BE2C (cell line): ENCODE measurements around the gene MTHFS.
"Not testable (repeated sequence)": the region's sequence is repeated elsewhere in the genome, so short reads cannot be mapped to it uniquely, and the experiment has no call there.

Source experiments
- DNase-seq: peaks from one replicate; pipeline ENCODE4 v3.0.0-alpha.2; 2020
- H3K27me3 ChIP-seq: fragments of 250-450 bp; sonication (Bioruptor Pico); 2 replicates; pipeline ENCODE4 v1.5.1; 2020; ENCODE audit warnings: mild to moderate bottlenecking
- H3K36me3 ChIP-seq: fragments of 250-450 bp; sonication (Bioruptor Pico); 2 replicates; pipeline ENCODE4 v1.5.1; 2020; ENCODE audit warnings: mild to moderate bottlenecking
- H3K4me1 ChIP-seq: fragments of 250-450 bp; sonication (Bioruptor Pico); 2 replicates; pipeline ENCODE4 v1.5.1; 2020
- H3K4me3 ChIP-seq: 2 replicates; pipeline ENCODE4 v1.5.1; 2011; ENCODE audit warnings: low read depth, low read length
- H3K9me3 ChIP-seq: fragments of 250-450 bp; sonication (Bioruptor Pico); 2 replicates; pipeline ENCODE4 v1.5.1; 2020
- TF ChIP-seq, protein P1 (sequence below): IDR thresholded peaks from 2 replicates; pipeline ENCODE4 v1.5.1; 2012; ENCODE audit warnings: mild to moderate bottlenecking, low read depth, low read length

The MTHFS gene

DNA sequence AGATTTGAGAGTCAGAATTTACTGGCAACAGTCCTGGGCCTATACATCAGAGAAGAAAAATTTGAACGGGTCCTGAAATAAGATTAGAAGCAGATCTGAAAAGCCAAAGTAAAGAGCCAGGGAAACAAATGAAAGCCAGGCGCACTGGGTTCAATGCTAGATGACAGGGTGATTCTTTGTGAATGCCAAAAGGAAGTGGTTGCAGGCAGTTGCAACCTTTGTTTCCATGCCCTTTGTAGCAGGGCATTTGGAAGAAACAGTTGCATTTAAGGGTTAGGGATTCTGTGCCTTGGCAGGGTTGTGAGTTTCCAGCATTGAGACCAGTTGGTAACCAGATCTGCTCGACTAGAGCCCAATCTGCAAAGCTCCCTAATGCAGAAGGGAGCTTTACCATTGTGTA is 36.4 kb upstream of the MTHFS start:
- Histone ChIP-seq H3K9me3 (no peaks in the 10 kb centered on the region), H3K4me3 (no peak overlapping the region), H3K27me3 (no peaks in the 10 kb centered on the region), H3K36me3 (no peaks in the 10 kb centered on the region), H3K4me1 (no peaks in the 10 kb centered on the region)
- TF ChIP-seq, protein P1, sequence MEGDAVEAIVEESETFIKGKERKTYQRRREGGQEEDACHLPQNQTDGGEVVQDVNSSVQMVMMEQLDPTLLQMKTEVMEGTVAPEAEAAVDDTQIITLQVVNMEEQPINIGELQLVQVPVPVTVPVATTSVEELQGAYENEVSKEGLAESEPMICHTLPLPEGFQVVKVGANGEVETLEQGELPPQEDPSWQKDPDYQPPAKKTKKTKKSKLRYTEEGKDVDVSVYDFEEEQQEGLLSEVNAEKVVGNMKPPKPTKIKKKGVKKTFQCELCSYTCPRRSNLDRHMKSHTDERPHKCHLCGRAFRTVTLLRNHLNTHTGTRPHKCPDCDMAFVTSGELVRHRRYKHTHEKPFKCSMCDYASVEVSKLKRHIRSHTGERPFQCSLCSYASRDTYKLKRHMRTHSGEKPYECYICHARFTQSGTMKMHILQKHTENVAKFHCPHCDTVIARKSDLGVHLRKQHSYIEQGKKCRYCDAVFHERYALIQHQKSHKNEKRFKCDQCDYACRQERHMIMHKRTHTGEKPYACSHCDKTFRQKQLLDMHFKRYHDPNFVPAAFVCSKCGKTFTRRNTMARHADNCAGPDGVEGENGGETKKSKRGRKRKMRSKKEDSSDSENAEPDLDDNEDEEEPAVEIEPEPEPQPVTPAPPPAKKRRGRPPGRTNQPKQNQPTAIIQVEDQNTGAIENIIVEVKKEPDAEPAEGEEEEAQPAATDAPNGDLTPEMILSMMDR: no peak
- no peak for DNase-seq

- TF ChIP-seq, protein P1: no peak
- no peak overlapping the region for H3K4me3 ChIP-seq
- no peak for DNase-seq
- H3K4me1 ChIP-seq: no peaks in the 10 kb centered on the region
- no peaks in the 10 kb centered on the region for H3K36me3 ChIP-seq
- H3K9me3 ChIP-seq: no peaks in the 10 kb centered on the region
- H3K27me3 ChIP-seq: no peaks in the 10 kb centered on the region
Measured at GRCh38 chr15:79932447-79932846, 35.6 kb upstream of the MTHFS start.

DNA sequence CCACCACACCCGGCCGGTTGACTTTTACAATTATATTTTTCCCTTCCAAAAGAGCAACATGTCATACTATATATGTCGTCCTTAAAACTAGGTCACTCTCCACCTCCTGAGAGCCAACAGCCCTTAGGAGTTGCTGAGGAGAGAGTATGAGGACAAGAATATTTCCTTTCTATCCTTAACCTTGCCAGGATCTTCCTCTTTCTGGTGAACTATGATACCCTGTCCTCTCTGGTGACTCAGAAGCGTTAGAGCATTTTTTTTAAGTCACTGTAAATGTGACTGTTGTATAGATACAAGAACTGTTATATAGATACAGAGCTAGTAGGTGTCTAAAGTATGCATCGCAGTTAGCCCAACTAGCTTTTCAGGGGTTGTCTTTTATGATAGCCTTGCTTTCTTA is 33.7 kb upstream of the MTHFS start:
- TF ChIP-seq, protein P1: no peak
- no peaks in the 10 kb centered on the region for H3K4me1 ChIP-seq
- no peak for DNase-seq

DNA sequence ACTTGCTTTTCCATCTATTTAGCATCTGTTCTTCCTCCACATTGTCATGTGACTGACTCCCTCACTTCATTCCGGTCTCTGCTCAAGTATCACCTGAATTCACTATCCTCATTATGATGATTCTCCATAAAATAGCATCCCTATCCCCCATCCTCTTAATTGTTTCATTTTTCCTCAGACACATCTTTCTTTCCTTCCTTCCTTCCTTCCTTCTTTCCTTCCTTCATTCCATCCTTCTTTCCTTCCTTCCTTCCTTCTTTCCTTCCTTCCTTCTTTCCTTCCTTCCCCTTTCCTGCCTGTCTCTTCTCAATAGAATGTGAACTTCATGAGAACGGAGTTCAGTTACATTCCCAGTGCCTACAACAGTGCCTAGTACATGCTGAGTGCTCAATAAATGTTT is 32.6 kb upstream of the MTHFS start:
- TF ChIP-seq, protein P1: no peak

More for the DNA sequence above, 33.7 kb upstream of the MTHFS start:
- no peaks in the 10 kb centered on the region for H3K27me3 ChIP-seq
- no peak overlapping the region for H3K4me3 ChIP-seq
- no peaks in the 10 kb centered on the region for H3K36me3 ChIP-seq
- H3K9me3 ChIP-seq: no peaks in the 10 kb centered on the region

DNA sequence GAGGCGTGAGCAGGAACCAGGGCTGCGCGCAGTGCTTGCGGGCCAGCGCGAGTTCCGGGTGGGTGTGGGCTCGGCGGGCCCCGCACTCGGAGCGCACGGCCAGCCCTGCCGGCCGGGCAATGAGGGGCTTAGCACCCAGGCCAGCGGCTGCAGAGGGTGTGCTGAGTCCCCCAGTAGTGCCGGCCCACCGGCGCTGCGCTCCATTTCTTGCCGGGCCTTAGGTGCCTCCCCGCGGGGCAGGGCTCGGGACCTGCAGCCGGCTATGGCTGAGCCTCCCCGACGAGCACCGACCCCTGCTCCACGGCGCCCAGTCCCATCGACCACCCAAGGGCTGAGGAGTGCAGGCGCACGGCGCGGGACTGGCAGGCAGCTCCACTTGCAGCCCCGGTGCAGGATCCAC is 29.3 kb upstream of the MTHFS start:
- H3K4me1 ChIP-seq, H3K27me3 ChIP-seq, DNase-seq, H3K4me3 ChIP-seq, H3K36me3 ChIP-seq, H3K9me3 ChIP-seq: not testable (repeated sequence)

More for the DNA sequence above, 32.6 kb upstream of the MTHFS start:
- H3K27me3 ChIP-seq: no peaks in the 10 kb centered on the region
- H3K4me3 ChIP-seq: no peak overlapping the region
- no peak for DNase-seq
- H3K4me1 ChIP-seq: no peaks in the 10 kb centered on the region
- no peaks in the 10 kb centered on the region for H3K36me3 ChIP-seq
- no peaks in the 10 kb centered on the region for H3K9me3 ChIP-seq

DNA sequence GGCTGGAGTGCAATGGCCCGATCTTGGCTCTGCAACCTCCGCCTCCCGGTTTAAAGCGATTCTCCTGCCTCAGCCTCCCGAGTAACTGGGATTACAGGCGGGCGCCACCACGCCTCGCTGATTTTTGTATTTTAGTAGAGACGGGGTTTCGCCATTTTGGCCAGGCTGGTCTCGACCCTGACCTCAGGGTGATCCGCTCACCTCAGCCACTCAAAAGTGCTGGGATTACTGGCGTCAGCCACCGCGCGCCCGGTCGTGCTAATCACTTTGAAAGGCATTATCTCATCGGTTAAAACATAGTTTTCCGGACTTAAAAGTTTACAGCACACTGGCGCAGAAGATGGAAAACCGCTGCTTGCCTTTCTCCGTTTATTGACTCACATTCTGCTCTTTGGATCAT is 27.6 kb upstream of the MTHFS start:
- H3K27me3 ChIP-seq: no peaks in the 10 kb centered on the region
- DNase-seq: no peak
- no peaks in the 10 kb centered on the region for H3K4me1 ChIP-seq
- H3K36me3 ChIP-seq: peaks cover 14% of the 10 kb centered on the region
- TF ChIP-seq, protein P1: no peak
- peak overlapping the region; percentile 95 for H3K4me3 ChIP-seq
- H3K9me3 ChIP-seq: no peaks in the 10 kb centered on the region
